Measurements from ENCODE around the gene GPS1. TPM values are rescaled to one million over a fixed set of nuclear protein-coding genes. Genes with fewer than 3 reads are reported as not detected.
A peak's percentile ranks its signal among the peaks of the same experiment; 100 is the strongest.

The GPS1 gene
- total and polyA plus RNA-seq, 9 of the 15 experiments (the other 6 are each of a cell fraction or from before 2014, with no cell fraction given), result 3.1 to 167 (median 69.9) TPM

- peaks cover 32% of the 10 kb centered on the region for H4K20me1 ChIP-seq (replicated peaks; ENCODE audit: control insufficient read depth, insufficient read depth, low read length)
- POLR2A ChIA-PET, result interaction anchor here (0.7 to 1.9 kb wide), 7 partner anchors 8 to 389 kb away, joined by 3 to 8 read pairs (median 5); partner anchors contain the start of gene FASN
- H3K27me3 ChIP-seq (ENCODE audit: control insufficient read depth in 2 of 2, insufficient read depth in 2 of 2, low read length in 2 of 2), result no peaks in the 10 kb centered on the region
- ATAC-seq, result no peak
- in situ Hi-C loops (cut with MboI), result no loop called here
- WGBS (ENCODE audit: insufficient coverage, low coverage, missing lambda C conversion rate), result 91% methylated on average over 10 of the region's 22 CpGs
- no peak for FAIRE-seq
- intact Hi-C loops (cut with micrococcal nuclease), result no loop called here
- peaks cover 93% of the 10 kb centered on the region; the same call in 2 of the 3 replicates for H3K36me3 ChIP-seq (ENCODE audit: control insufficient read depth, insufficient read depth, low read length)
- H3K4me3 ChIP-seq, result no peak overlapping the region
- no peak overlapping the region for H3K4me2 ChIP-seq (ENCODE audit: insufficient read depth, low read length)
- no peak overlapping the region for H2AFZ ChIP-seq (ENCODE audit: low read depth, low read length)
- no peaks in the 10 kb centered on the region; the same call in 2 of the 3 replicates for H3K79me2 ChIP-seq (ENCODE audit: control insufficient read depth, insufficient read depth, low read length)
- DNase-seq (ENCODE audit: extremely low read depth in 1 of 4, low spot score in 3 of 4), result no peak
- CTCF ChIA-PET (ENCODE audit: low intra/inter-chr PET ratio), result no interaction called here
- BruUV-seq (replicated peaks), result no TSS peak
- no peak overlapping the region for H3K27ac ChIP-seq (ENCODE audit: extremely low read depth, low read depth, low read length)
- H3K9ac ChIP-seq (ENCODE audit: insufficient read depth in 1 of 2, low read depth in 2 of 2, low read length in 2 of 2), result no peak overlapping the region
- H3K9me3 ChIP-seq (replicated peaks; ENCODE audit: control insufficient read depth, insufficient read depth, low read depth, low read length), result no peaks in the 10 kb centered on the region
- TF ChIP-seq RBFOX2 (IDR thresholded peaks at IDR 0.05; ENCODE audit: low read depth, low read length) (0 out of 2 replicates have a peak, but pooled peaks have one; percentile 3), KDM2B (CRISPR knock-in tag; IDR thresholded peaks at IDR 0.05) (no peak), POLR2G (IDR thresholded peaks at IDR 0.05; ENCODE audit: low read depth, low read length) (peak; percentile 3)
- peaks cover 0 to 81% of the 10 kb centered on the region in 2 experiments; a peak in 2 of 5 replicates for H3K4me1 ChIP-seq (replicated peaks in 1 of 2; ENCODE audit: control insufficient read depth in 2 of 2, insufficient read depth in 2 of 2, low read length in 2 of 2)
- H3K9me1 ChIP-seq (ENCODE audit: control insufficient read depth, insufficient read depth, low read length), result peaks cover 1% of the 10 kb centered on the region
Observed at GRCh38 chr17:82081966-82082365, 30.3 kb downstream of the GPS1 start.

DNA sequence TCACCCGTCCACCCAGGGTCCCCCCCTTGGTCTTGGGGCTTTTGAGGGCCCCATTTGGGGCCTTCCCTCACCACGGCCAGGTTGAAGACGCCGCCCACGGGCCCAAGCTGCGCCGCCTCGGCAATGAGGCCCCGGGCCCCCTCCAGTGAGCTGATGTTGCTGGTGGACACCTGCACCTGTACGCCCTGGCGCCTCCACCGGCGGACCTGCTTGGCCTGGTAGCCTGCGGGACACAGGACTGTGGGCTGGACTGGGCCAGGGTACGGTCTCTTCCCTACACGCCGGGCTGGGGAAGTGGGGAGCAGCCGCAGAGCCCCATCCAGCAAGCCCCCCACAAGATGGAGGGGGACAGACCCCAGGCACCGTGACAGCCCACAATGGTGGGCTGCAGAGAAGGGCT is 30.8 kb downstream of the GPS1 start:
- FAIRE-seq, result no peak
- Histone ChIP-seq H3K36me3 (ENCODE audit: control insufficient read depth, insufficient read depth, low read length) (peaks cover 98% of the 10 kb centered on the region; the same call in 2 of the 3 replicates), H2AFZ (ENCODE audit: low read depth, low read length) (no peak overlapping the region), H4K20me1 (replicated peaks; ENCODE audit: control insufficient read depth, insufficient read depth, low read length) (peaks cover 31% of the 10 kb centered on the region), H3K27me3 (ENCODE audit: control insufficient read depth in 2 of 2, insufficient read depth in 2 of 2, low read length in 2 of 2) (no peaks in the 10 kb centered on the region), H3K27ac (ENCODE audit: extremely low read depth, low read depth, low read length) (no peak overlapping the region), H3K4me3 (no peak overlapping the region), H3K79me2 (ENCODE audit: control insufficient read depth, insufficient read depth, low read length) (no peaks in the 10 kb centered on the region; the same call in 2 of the 3 replicates), H3K9me1 (ENCODE audit: control insufficient read depth, insufficient read depth, low read length) (no peaks in the 10 kb centered on the region), H3K9ac (ENCODE audit: insufficient read depth in 1 of 2, low read depth in 2 of 2, low read length in 2 of 2) (no peak overlapping the region; a peak in 1 of 4 replicates), H3K4me1 (replicated peaks in 1 of 2; ENCODE audit: control insufficient read depth in 2 of 2, insufficient read depth in 2 of 2, low read length in 2 of 2) (peaks cover 0 to 76% of the 10 kb centered on the region in 2 experiments; a peak in 2 of 5 replicates), H3K4me2 (ENCODE audit: insufficient read depth, low read length) (no peak overlapping the region), H3K9me3 (replicated peaks; ENCODE audit: control insufficient read depth, insufficient read depth, low read depth, low read length) (no peaks in the 10 kb centered on the region)
- no peak for DNase-seq (ENCODE audit: extremely low read depth in 1 of 4, low spot score in 3 of 4)
- BruUV-seq (replicated peaks), result no TSS peak
- ChIA-PET CTCF (ENCODE audit: low intra/inter-chr PET ratio) (no interaction called here), POLR2A (interaction anchor here (1.1 to 1.7 kb wide), 4 partner anchors 10 to 16 kb away, joined by 3 to 8 read pairs (median 6); partner anchors contain the start of gene FASN)
- TF ChIP-seq CBX5 (IDR thresholded peaks at IDR 0.05; ENCODE audit: borderline replicate concordance, low read depth) (no peak), POLR2G (IDR thresholded peaks at IDR 0.05; ENCODE audit: low read depth, low read length) (peak; percentile 55), ZNF830 (CRISPR knock-in tag; IDR thresholded peaks at IDR 0.05) (no peak), ZBTB1 (CRISPR knock-in tag; IDR thresholded peaks at IDR 0.05; ENCODE audit: borderline replicate concordance, low read depth) (no peak), TAF15 (IDR thresholded peaks at IDR 0.05; ENCODE audit: low read depth, low read length) (no peak), MEF2D (tag; conservative IDR thresholded peaks at IDR 0.05; ENCODE audit: low read depth) (no peak), ZNF23 (CRISPR knock-in tag; IDR thresholded peaks at IDR 0.05) (no peak), RBFOX2 (IDR thresholded peaks at IDR 0.05; ENCODE audit: low read depth, low read length) (peak; percentile 73), POLR2A (conservative IDR thresholded peaks at IDR 0.05) (peak; percentile 48), RBM39 (optimal IDR thresholded peaks at IDR 0.05; ENCODE audit: low read depth, low read length) (no peak)
- TF ChIP-seq, protein P1, sequence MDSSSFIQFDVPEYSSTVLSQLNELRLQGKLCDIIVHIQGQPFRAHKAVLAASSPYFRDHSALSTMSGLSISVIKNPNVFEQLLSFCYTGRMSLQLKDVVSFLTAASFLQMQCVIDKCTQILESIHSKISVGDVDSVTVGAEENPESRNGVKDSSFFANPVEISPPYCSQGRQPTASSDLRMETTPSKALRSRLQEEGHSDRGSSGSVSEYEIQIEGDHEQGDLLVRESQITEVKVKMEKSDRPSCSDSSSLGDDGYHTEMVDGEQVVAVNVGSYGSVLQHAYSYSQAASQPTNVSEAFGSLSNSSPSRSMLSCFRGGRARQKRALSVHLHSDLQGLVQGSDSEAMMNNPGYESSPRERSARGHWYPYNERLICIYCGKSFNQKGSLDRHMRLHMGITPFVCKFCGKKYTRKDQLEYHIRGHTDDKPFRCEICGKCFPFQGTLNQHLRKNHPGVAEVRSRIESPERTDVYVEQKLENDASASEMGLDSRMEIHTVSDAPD (CRISPR knock-in tag; IDR thresholded peaks at IDR 0.05), result no peak
- in situ Hi-C loops (cut with MboI), result no loop called here
- 93% methylated on average over 12 of the region's 19 CpGs for WGBS (ENCODE audit: insufficient coverage, low coverage, missing lambda C conversion rate)
- intact Hi-C loops (cut with micrococcal nuclease), result no loop called here
- ATAC-seq, result no peak

All from K562 (cell line).